Activated T-helper 9 cell treated with anti-CD3 and anti-CD28 coated beads, Interleukin-2, amount 50 U/mL, for 16 hours (primary cell): ENCODE data around the gene COL6A5.

Source experiments
- DNase-seq: peaks from one replicate; pipeline ENCODE4 v3.0.0-alpha.2; 2020; ENCODE audit warnings: low read depth

COL6A5 gene

DNA sequence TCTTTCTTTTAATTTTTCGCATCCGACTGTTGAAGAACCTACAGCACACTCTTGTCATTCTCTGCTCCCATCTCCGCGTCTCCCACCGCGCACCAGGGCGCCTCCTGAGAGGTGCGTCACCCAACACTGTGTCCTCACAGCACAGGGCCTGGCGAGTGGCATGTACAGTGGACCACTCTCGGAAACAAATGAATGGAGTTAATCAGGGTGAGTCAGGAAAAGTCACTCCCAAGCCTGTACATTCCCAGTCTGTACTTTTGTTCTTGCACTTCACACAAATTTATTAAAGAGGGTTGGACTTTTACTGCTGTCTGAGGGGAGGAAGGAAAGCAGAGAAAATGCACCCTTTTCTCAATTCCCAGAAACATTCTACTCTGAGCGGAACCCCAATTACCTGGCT lies 172.1 kb downstream of the COL6A5 start:
- DNase-seq, result no peak

- no peak for DNase-seq
Measured at GRCh38 chr3:130519754-130520153, 174.3 kb downstream of the COL6A5 start.

- DNase-seq, result no peak
Measured at GRCh38 chr3:130522399-130522798, 176.9 kb downstream of the COL6A5 start.

GRCh38 chr3:130527426-130527825 lies 182.0 kb downstream of the COL6A5 start:
- no peak for DNase-seq

GRCh38 chr3:130528120-130528519 lies 182.6 kb downstream of the COL6A5 start:
- DNase-seq, result no peak

DNA sequence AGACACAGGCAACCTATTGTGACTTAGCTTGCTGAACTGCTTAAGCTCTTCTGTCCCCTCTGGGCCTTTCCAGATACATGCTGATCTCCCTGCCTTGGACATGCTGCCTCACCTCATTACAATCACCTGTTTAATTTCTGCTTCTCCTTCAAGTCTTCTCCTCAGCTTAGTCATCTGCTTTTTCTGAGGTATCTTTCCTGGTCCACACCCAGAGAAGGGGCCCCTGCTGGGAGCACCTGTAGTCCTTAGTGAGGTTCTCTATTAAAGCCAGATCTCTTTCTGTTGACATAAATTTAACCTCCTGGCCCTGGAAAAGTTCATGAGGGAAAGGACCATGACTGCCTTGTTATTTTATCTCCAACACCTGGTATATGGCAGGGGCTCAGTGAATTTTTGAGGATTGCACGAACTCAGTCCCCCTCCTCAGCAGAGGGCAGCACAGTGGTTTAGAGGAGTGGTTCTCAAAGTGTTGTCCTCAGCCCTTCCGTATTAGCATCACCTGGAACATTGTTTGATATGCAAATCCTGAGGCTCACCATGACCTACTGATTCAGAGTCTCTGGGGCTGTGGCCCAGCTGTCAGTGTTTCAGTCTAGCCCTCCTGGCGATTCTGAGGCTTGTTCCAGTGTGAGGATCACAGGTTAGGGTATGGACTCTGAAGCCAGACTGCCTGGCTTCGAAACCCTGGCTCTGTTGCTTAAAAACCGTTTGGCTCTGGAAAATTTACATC lies 184.2 kb downstream of the COL6A5 start:
- no peak for DNase-seq

DNA sequence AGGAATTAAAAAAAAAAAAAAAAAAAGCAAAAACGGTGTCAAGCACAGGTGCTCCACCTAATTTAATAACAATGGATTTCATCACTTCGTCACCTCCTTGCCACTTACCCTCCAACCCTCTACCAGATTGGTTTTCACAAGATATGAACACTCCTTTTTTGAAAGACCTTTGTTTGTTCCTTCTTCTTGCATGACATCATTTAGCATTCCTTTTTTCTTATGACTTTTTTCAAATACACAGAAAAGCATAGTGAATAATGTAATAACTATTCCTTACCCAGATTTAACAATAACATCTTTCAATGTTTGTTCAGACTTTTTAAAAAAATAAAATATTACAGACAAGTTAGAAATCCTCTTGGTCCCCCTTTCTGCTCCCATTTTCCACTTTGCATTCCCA lies 187.8 kb downstream of the COL6A5 start:
- no peak for DNase-seq
